Measurements from ENCODE around the gene PHKB.

PHKB gene

DNA sequence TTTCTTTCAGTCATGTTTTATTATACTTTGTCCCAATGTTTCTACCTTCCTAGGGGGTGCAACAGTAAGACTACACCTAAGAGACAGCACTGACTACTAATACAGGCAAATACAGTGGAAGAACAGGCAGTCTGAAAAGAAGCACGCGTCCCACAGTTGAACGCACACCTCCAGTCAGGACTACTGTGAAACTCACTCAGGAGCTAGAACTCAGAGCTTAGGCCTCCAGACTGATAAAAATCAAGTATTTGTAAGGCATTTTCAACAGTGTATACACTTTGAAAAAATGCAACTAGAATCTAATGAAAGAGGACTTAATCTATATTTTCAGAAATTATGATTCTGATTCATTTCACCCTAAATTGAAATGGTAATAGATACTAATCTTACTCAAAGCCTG lies 14.7 kb upstream of the PHKB start:
- Histone ChIP-seq H3K4me3 (ENCODE audit: low read length) (no peak overlapping the region), H3K27me3 (replicated peaks; ENCODE audit: insufficient read depth, low read length) (no peaks in the 10 kb centered on the region), H2AFZ (ENCODE audit: low read length) (no peak overlapping the region), H3K9ac (ENCODE audit: low read length) (no peak overlapping the region), H3K9me2 (replicated peaks; ENCODE audit: insufficient read depth, low read length) (no peaks in the 10 kb centered on the region), H3K27ac (ENCODE audit: low read length) (no peak overlapping the region), H3K9me3 (replicated peaks; ENCODE audit: insufficient read depth, low read length) (no peaks in the 10 kb centered on the region), H3K36me3 (replicated peaks; ENCODE audit: insufficient read depth, low read length) (peaks cover 6% of the 10 kb centered on the region), H3F3A (ENCODE audit: insufficient read depth, low read length) (no peaks in the 10 kb centered on the region), H4K20me1 (ENCODE audit: insufficient read depth, low read length) (no peaks in the 10 kb centered on the region), H3K79me2 (ENCODE audit: low read length) (no peaks in the 10 kb centered on the region), H3K4me2 (ENCODE audit: low read depth, low read length) (no peak overlapping the region), H3K4me1 (ENCODE audit: low read length) (0 out of 2 replicates have a peak, but pooled peaks cover 4% of the 10 kb centered on the region)
- no peak for DNase-seq
- TF ChIP-seq EZH2phosphoT487 (IDR thresholded peaks at IDR 0.05; ENCODE audit: low read length) (no peak), EZH2 (optimal IDR thresholded peaks at IDR 0.05; ENCODE audit: low read depth, low read length) (no peak)
- TF ChIP-seq, protein P1, sequence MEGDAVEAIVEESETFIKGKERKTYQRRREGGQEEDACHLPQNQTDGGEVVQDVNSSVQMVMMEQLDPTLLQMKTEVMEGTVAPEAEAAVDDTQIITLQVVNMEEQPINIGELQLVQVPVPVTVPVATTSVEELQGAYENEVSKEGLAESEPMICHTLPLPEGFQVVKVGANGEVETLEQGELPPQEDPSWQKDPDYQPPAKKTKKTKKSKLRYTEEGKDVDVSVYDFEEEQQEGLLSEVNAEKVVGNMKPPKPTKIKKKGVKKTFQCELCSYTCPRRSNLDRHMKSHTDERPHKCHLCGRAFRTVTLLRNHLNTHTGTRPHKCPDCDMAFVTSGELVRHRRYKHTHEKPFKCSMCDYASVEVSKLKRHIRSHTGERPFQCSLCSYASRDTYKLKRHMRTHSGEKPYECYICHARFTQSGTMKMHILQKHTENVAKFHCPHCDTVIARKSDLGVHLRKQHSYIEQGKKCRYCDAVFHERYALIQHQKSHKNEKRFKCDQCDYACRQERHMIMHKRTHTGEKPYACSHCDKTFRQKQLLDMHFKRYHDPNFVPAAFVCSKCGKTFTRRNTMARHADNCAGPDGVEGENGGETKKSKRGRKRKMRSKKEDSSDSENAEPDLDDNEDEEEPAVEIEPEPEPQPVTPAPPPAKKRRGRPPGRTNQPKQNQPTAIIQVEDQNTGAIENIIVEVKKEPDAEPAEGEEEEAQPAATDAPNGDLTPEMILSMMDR (IDR thresholded peaks at IDR 0.05; ENCODE audit: low read length) = no peak

DNA sequence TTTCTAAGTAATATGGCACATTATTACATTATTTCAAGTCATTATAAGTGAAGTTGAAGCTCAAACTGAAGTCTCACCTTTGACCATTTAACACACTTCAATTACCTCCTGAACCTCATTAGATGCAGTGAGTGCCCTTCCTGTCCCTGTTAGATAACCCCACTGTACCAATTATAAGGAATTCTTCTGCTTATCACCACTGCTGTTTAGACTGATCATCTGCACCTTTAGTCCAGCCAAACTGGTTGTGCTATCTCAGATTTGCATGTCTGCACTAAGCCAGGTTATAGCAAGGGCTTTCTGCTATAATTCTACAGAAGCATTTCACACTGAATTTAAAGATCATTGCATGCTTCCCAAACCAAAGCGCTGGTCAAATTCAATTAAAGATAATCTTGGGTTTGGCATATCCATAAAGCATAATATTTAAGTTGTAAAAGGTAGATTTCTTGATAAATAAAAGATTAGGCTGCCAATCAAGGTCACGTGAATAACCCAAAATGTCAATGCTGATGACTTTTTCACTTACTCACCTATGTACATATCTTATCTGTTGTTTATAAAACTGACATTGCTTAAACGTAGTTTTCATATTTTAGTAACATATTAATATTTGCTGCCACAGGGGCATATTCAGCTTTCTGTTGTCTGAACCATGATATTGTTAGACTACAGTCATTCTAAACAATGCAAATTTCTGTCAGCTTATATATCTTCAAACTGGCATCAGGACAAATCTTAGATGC lies 12.1 kb upstream of the PHKB start:
- Histone ChIP-seq H3K4me3 (ENCODE audit: low read length) (no peak overlapping the region), H3F3A (ENCODE audit: insufficient read depth, low read length) (no peaks in the 10 kb centered on the region), H3K9me3 (replicated peaks; ENCODE audit: insufficient read depth, low read length) (no peaks in the 10 kb centered on the region), H3K4me1 (ENCODE audit: low read length) (0 out of 2 replicates have a peak, but pooled peaks cover 4% of the 10 kb centered on the region), H3K36me3 (replicated peaks; ENCODE audit: insufficient read depth, low read length) (peaks cover 6% of the 10 kb centered on the region), H4K20me1 (ENCODE audit: insufficient read depth, low read length) (no peaks in the 10 kb centered on the region), H3K79me2 (ENCODE audit: low read length) (no peaks in the 10 kb centered on the region), H3K9me2 (replicated peaks; ENCODE audit: insufficient read depth, low read length) (no peaks in the 10 kb centered on the region), H3K27ac (ENCODE audit: low read length) (no peak overlapping the region), H2AFZ (ENCODE audit: low read length) (no peak overlapping the region), H3K9ac (ENCODE audit: low read length) (no peak overlapping the region), H3K27me3 (replicated peaks; ENCODE audit: insufficient read depth, low read length) (no peaks in the 10 kb centered on the region), H3K4me2 (ENCODE audit: low read depth, low read length) (no peak overlapping the region)
- no peak for DNase-seq
- TF ChIP-seq, protein P1 (IDR thresholded peaks at IDR 0.05; ENCODE audit: low read length) = no peak
- TF ChIP-seq EZH2 (optimal IDR thresholded peaks at IDR 0.05; ENCODE audit: low read depth, low read length) (no peak), EZH2phosphoT487 (IDR thresholded peaks at IDR 0.05; ENCODE audit: low read length) (no peak)

DNA sequence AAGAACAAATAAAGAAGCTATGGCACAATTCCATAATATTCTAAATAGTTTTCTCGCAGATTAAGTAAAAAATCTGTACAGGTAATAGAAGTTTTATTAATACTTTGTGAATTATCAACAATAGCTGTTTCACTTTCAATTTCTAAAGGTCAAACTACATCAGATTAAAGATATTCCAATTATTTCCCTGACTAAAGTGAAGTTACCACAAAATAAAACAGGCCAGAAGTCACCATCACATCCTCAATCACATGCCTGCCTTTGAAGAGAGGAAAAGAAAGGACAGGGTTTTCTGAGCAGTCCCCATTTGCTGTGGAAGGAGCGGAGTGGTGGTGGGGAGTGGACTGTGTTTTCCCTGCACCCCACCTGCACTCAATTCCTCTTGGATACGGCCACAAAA lies 11.3 kb upstream of the PHKB start:
- Histone ChIP-seq H3K4me2 (ENCODE audit: low read depth, low read length) (no peak overlapping the region), H2AFZ (ENCODE audit: low read length) (no peak overlapping the region), H3K9me2 (replicated peaks; ENCODE audit: insufficient read depth, low read length) (no peaks in the 10 kb centered on the region), H3K79me2 (ENCODE audit: low read length) (no peaks in the 10 kb centered on the region), H3K36me3 (replicated peaks; ENCODE audit: insufficient read depth, low read length) (peaks cover 3% of the 10 kb centered on the region), H3K4me1 (ENCODE audit: low read length) (0 out of 2 replicates have a peak, but pooled peaks cover 4% of the 10 kb centered on the region), H3K9ac (ENCODE audit: low read length) (no peak overlapping the region), H3K4me3 (ENCODE audit: low read length) (no peak overlapping the region), H3K27me3 (replicated peaks; ENCODE audit: insufficient read depth, low read length) (no peaks in the 10 kb centered on the region), H3K9me3 (replicated peaks; ENCODE audit: insufficient read depth, low read length) (no peaks in the 10 kb centered on the region), H3F3A (ENCODE audit: insufficient read depth, low read length) (no peaks in the 10 kb centered on the region), H4K20me1 (ENCODE audit: insufficient read depth, low read length) (no peaks in the 10 kb centered on the region), H3K27ac (ENCODE audit: low read length) (no peak overlapping the region)
- no peak for DNase-seq
- no peak for TF ChIP-seq EZH2 (optimal IDR thresholded peaks at IDR 0.05; ENCODE audit: low read depth, low read length)

DNA sequence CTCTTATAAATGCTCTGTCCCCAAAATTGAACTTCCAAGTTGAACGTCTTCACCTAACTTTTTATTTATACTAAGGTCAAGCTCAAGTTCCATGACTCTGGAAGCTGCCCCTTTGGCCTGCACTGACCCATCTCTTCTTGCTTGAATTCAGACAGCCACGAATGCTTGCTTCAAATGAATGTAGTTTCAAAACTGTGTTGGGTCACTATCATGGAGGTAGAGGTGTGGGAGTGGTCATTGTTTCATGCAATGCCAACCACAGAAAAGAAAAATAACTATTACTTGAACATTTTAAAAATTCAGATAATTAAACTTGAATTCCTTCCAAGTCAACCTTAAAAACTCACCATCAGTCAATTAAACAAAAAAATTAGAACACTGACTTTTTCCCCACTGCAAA lies 2.8 kb upstream of the PHKB start:
- TF ChIP-seq EZH2phosphoT487 (IDR thresholded peaks at IDR 0.05; ENCODE audit: low read length) = no peak
- TF ChIP-seq, protein P1 (IDR thresholded peaks at IDR 0.05; ENCODE audit: low read length) = no peak
- TF ChIP-seq EZH2 (optimal IDR thresholded peaks at IDR 0.05; ENCODE audit: low read depth, low read length) = no peak
- H3K36me3 ChIP-seq (replicated peaks; ENCODE audit: insufficient read depth, low read length) = peaks cover 2% of the 10 kb centered on the region; the same call in 1 of the 2 replicates
- no peaks in the 10 kb centered on the region for H4K20me1 ChIP-seq (ENCODE audit: insufficient read depth, low read length)
- H3K9me2 ChIP-seq (replicated peaks; ENCODE audit: insufficient read depth, low read length) = no peaks in the 10 kb centered on the region
- no peaks in the 10 kb centered on the region for H3K9me3 ChIP-seq (replicated peaks; ENCODE audit: insufficient read depth, low read length)
- no peak overlapping the region for H3K4me2 ChIP-seq (ENCODE audit: low read depth, low read length)
- no peak for DNase-seq
- no peak overlapping the region for H3K9ac ChIP-seq (ENCODE audit: low read length)
- H3K27ac ChIP-seq (ENCODE audit: low read length) = no peak overlapping the region
- H3K79me2 ChIP-seq (ENCODE audit: low read length) = peaks cover 32% of the 10 kb centered on the region
- no peaks in the 10 kb centered on the region for H3K27me3 ChIP-seq (replicated peaks; ENCODE audit: insufficient read depth, low read length)
- H3K4me3 ChIP-seq (ENCODE audit: low read length) = no peak overlapping the region
- no peak overlapping the region for H2AFZ ChIP-seq (ENCODE audit: low read length)
- peaks cover 17% of the 10 kb centered on the region for H3F3A ChIP-seq (ENCODE audit: insufficient read depth, low read length)
- peaks cover 17% of the 10 kb centered on the region for H3K4me1 ChIP-seq (ENCODE audit: low read length)

Data from MM.1S (cell line).